CD4-positive, alpha-beta T cell treated with Interferon gamma for 1 hour (primary cell): Measurements from ENCODE around the gene IL25.
"Not testable (repeated sequence)": the region's sequence is repeated elsewhere in the genome, so short reads cannot be mapped to it uniquely, and the experiment has no call there.

Source experiments
- DNase-seq: peaks from one replicate; pipeline ENCODE4 v3.0.0-alpha.2; 2020

IL25 gene

DNA sequence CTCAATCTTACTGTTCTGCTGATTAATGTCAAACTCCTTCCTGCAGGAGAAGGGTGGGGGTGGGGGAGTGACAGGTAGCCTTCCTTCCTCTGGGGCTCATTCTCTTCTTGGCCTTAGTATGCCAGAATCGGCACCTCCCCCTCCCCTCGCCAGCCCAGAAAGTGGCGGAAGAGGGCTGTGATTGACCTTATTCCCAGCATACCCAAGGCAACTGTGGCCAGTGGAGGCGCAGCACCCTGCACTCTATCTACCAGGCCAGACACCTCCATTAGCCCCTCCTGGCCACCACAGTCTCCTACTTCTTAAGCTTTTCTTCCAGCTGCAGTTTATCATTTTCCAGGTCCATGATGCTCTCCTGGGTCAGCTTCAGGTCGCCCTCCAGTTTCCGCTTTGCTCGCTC is 20.0 kb downstream of the IL25 start:
- no peak for DNase-seq

DNA sequence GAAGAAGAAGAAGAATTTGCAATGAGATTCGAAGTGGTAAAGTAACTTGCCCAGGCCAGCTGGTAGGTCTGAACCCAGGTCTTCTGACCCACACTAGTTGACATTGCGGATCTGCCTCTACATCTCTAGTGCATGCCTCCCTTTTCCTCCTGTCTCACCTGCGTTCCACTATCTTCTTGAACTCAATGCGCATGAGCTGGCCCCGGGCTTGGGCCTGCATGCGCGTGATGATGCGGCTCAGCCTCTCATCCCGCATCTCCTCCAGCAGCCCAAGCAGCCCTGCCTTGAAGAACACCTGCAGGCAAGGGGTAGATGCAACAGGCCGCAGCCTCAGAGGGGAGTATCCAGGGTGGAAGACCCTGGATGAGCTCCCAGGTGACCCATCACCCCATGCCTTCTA is 23.5 kb downstream of the IL25 start:
- no peak for DNase-seq

DNA sequence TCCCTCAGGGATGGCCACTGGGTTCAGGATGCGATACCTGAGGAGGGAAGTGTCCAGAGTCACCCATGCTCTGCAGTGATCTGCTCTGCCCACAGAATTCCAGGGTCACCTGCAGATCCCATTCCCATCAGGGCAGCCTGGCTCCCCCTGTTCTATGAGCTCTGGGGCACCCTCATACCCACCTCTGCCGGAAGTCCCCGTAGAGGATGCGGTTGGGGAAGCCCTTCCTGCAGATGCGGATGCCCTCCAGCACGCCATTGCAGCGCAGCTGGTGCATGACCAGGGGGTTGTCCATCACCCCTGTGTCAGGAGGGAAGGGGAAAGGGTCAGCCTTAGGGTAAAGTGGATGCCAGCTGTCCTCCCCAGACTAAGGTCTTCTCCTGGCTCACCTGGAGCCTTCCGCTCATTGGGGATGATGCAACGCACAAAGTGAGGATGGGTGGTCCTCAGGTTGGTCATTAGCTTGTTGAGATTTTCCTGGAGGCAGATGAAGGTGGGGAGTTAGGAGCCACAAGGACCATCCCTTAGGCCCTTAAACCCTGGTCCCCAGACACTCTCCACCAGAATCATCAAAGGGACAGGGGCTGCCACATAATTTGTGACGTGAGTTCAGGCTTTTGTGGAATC is 24.3 kb downstream of the IL25 start:
- DNase-seq, result no peak

- no peak for DNase-seq
Measured at GRCh38 chr14:23398348-23398747, 25.7 kb downstream of the IL25 start.

DNA sequence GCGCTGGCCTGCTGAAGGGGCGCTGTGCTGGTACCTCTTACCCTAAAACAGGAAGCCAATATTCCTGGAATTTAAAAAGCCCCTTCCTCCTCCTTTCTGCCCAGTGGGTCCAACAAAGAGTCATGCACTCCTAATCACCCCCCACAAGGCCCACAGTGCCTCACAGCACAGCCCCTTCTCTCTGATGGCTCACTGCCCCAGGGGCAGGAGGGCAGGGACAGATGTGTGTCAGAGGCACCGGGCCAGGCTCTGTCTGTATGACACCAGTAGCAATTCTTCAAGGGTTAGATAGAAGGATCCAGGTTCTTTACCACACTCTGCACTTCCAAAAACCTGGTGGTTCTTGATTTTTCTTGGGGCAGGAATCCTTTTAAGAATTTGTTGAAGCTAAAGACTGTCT is 26.5 kb downstream of the IL25 start:
- no peak for DNase-seq

DNA sequence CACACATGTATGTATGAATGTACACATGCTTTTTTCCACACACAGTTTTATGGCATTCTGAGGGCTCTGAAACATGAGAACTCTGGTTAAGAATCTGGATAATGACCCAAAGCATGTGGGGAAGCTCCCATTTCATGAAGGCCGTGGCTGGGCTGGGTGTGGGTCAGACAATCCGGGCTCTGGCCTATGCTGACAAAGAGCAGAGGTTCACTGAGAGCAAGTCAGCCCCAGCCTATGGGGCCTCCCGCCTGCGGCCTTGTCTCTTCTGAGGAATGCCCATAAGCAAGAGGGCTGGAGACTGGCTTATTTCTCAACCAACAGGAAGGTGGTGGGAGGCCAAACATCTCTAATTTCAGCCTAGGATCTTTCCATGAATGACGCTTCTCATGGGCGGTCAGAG is 27.0 kb downstream of the IL25 start:
- no peak for DNase-seq

DNA sequence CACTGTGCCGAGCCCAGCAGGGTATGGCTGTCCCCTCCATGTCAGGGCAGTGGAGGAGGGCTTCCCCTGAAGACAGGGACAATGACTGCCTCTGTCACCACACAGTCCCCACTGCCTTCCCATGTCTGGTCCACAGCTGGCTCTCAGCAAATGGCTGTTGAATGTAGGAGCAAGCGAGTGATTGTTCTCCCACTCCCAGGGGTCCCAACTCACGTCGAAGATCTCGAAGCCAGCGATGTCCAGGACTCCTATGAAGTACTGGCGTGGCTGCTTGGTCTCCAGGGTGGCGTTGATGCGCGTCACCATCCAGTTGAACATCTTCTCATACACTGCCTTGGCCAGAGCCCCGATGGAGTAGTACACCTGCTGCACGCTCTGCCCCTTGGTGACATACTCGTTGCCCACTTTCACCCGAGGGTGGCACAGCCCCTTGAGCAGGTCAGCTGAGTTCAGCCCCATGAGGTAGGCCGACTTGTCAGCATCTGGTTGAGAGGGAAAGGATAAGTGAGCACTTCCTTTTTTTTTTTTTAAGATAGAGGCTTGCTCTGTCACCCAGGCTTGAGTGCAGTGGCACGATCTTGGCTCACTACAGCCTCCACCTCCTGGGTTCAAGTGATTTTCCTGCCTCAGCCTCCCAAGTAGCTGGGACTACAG is 28.0 kb downstream of the IL25 start:
- DNase-seq, result not testable (repeated sequence)

DNA sequence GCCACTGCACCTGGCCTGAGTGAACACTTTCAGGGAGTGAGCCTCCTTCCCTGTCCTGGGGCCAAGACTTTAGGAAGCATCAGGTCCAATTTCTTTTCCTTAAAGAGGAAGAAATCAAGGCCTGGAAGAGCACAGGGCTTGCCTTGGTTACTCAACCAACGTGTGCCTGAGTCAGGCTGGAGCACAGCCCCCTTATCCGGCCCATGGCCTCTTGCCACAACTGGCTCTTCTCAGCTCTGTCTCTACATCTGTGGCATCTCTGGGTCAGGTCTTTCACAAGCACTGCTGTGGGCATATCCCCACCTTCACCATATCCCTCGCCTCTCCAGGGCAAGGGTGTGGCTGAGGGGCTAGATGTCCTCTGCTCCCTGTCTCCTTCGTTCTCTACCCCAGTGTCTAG is 28.7 kb downstream of the IL25 start:
- no peak for DNase-seq

- DNase-seq, result no peak
Measured at GRCh38 chr14:23402296-23403138, 29.9 kb downstream of the IL25 start.

DNA sequence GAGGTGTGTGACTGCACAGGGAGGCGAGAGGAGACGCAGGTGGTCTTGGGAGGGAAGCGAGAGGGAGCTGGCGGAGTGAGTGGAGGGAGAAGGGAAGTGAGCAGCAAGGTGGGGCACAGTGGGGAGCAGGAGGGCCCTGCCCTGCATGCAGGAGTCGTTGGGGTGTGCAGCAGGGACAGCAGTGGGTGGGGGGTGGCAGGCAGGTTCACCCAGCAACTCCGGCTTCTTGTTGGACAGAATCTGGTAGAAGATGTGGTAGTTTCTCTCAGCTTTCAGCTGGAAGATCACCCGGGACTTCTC is 30.5 kb downstream of the IL25 start:
- DNase-seq, result no peak

GRCh38 chr14:23403908-23404307 is 31.3 kb downstream of the IL25 start:
- DNase-seq, result no peak

DNA sequence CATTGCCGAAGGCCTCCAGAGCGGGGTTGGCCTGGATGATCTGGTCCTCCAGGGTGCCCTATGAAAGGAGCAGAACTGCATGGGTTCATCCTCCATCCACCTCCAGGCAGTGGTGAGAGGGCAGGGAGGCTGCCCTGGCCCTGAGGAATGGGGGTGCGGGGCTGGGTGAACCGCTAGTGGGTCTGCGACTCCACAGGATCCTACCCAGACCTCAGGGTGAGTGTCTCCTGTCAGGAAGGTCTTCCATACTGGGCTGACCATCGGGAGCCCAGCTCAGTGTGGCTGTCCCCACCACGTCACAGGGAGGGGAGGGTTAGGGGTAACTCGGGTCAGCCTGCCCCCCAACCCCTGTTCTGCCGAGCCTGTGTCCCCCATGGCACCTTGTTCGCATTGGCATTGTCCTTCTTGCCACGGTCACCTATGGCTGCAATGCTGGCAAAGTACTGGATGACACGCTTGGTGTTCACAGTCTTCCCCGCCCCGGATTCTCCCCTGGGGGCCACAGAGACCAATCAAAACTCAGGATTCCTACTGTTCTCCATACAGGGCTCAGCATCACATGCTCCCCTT is 31.8 kb downstream of the IL25 start:
- DNase-seq, result no peak

DNA sequence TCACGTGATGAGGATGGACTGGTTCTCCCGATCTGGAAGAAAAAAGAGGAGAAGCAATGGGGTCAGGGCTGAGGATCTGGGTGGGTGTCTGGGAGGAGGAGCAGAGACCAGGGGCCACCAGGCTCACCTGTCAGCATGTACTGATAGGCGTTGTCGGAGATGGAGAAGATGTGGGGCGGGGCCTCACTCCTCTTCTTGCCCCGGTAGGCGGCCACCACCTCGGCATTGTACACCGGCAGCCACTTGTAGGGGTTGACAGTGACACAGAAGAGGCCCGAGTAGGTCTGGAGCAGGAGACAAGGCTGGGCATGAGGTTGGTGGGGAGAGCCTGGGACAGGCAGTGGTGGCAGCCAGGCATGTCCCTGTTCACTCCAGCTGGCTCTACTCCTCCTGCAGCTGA is 32.5 kb downstream of the IL25 start:
- no peak for DNase-seq

GRCh38 chr14:23405516-23406025 is 33.0 kb downstream of the IL25 start:
- no peak for DNase-seq

GRCh38 chr14:23406244-23406643 is 33.6 kb downstream of the IL25 start:
- no peak for DNase-seq

GRCh38 chr14:23406725-23407355 is 34.2 kb downstream of the IL25 start:
- no peak for DNase-seq

DNA sequence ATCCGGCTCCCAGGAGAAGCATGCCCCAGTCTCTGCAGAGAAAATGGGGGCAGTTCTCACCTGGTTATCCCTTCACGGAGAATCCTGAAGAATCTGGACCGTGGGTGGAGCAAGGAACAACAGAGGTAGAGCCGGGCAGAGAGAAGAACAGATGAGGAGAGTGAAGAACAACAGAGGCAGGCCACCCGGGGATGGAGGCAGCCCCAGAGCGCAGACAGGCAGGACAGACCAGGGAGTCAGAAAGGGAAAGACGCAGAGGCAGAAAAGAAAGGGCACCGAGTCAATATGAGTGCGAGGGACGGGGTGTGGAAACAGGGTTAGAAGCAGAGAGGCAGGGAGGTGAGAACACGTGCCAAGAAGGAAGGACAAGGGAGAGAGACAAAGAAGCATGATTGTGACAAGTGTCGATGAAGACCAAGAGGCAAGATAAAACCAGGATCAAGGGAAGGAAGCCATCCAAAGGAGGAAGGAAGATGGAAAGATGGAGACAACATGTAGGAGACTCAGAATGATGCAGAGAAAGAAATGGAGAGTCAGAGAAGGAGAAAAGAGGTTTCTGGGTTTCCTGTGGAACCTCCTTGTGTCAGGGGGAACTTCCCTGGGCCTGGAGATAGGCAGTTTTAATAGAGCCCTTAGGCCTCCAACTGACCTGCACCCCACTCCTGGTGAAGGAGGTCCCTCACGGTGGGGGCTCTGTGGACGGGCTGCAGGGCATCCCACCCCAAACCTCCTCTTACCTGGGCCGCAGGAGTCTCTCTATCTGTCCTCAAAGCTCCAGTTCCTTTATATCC is 35.1 kb downstream of the IL25 start, which contains the start of gene MYH6:
MYH6 (minus strand) TSS at position 758 of the 791 bp plus-strand sequence. CDS start 1,050 bp downstream, outside the sequence.
- no peak for DNase-seq

DNA sequence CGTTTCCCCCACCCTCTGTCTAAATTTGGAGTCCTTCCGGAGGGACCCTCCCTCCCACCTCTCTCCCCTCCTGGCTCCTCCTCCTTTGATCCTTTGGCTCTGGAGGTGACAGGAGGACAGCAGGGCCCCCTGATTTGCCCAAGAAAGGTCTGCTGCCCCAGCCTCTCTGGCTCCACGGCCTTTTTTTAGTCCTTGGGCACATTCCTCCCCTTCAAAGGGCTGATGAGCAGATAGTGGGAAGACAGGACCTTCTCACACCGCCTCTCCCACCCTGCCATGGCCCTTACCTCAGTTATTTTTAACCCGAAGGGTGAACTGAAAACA is 35.7 kb downstream of the IL25 start:
- DNase-seq, result no peak

GRCh38 chr14:23409475-23409874 is 36.9 kb downstream of the IL25 start:
- DNase-seq, result no peak

GRCh38 chr14:23409966-23410635 is 37.5 kb downstream of the IL25 start:
- DNase-seq, result no peak

DNA sequence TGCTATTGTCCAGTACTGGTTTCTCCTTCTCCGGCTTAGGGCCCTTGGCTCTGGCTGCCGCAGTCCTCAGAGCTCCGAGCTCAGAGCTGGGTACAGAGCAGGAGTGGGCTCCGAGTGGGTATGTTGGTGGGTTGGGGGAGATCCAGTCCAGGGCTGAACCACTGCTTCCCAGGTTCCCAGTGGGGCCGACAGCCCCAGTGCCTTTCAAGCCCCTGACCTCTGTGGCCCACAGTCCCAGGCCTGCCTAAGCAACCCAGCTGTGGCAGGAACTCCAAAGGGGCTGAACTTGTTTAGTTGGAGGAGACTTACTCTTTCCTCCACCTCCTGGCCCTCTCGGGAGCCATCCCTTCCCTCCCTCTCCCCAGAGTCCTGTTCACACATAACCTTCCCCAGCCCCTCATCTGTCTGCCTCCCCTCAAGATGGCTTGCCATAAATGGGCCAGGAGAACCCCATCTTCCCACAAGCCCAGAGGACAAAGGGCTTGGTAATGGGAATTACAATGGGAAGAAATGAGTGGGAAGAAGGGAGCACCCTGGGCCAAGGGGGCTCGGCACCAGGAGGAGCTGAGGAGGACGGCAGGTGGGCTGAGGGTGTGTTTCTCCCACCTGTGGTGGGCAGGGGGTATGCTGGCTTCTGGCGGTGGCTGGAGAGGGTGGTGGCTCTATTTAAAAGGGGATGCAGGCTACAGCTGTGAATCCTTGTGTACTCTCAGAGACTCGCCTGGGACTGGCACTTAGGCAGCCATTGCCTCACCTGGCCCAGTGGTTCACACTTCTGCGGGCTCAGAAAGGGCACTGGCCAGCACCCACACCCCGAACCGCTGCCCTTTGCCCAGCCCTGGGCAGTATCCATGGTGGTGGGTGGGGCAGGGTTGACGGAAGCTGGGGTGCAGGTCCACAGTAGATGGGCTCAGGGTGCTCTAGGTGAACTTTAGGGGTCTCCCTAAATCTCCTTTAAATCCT is 39.2 kb downstream of the IL25 start:
- no peak for DNase-seq
